GM23248 (cell line): ENCODE results near the gene CLOCK.

ENCODE experiments used
- EZH2 ChIP-seq: fragments of 200-600 bp; sonication (generic); IDR thresholded peaks from 2 replicates; pipeline ENCODE4 v1.6.1; 2018; ENCODE audit warnings: antibody characterized with exemption, mild to moderate bottlenecking; ENCODE audit not compliant: insufficient read depth, poor library complexity, severe bottlenecking
- EZH2phosphoT487 ChIP-seq: fragments of 200-600 bp; sonication (generic); IDR thresholded peaks from 2 replicates; pipeline ENCODE4 v1.6.1; 2018; ENCODE audit warnings: antibody characterized with exemption, moderate library complexity, mild to moderate bottlenecking, low read depth; ENCODE audit not compliant: insufficient read depth

DNA sequence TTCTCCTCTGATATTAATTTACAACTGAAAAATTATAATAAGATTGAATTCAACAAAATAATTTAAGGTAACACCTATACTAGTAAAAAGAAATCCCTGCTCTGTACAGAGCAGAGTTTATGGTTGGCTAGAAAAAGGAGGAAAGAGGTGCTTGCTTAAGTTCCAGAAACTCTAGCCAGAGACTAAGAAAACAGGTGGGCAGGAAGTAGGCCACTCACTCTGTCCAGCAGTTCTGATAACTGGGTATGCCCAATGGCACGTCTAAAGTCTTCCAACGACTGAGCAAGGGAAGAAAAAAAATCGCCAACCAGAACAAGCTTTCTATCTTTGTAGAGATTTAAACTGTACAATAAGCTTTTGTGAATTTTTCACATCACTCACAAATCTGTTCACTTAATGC, 108.9 kb downstream of the CLOCK start:
- TF ChIP-seq EZH2phosphoT487 (no peak), EZH2 (no peak)
